OCI-LY7 (cell line): ENCODE measurements around the gene ZNF777. TPM values are rescaled to one million over a fixed set of nuclear protein-coding genes. Genes with fewer than 3 reads are reported as not detected.
"Not testable (repeated sequence)": the region's sequence is repeated elsewhere in the genome, so short reads cannot be mapped to it uniquely, and the experiment has no call there.

ENCODE experiments used
- BruUV-seq: library from RNA; stranded (reverse); fragments of 400-500 nt; replicated peaks from 2 replicates; lab custom pipeline; 2021; lab: Mats Ljungman, UMichigan
- CTCF ChIA-PET: fragments of 300-600 bp; sonication (Branson Sonifier 250); formaldehyde crosslinking; loops from one replicate; lab custom pipeline; 2022; ENCODE audit warnings: antibody characterized with exemption; ENCODE audit not compliant: unreplicated experiment; lab: Charles Lee
- POLR2A ChIA-PET: fragments of 300-600 bp; sonication (Branson Sonifier 250); formaldehyde crosslinking; loops from one replicate; lab custom pipeline; 2022; ENCODE audit warnings: antibody characterized with exemption; lab: Charles Lee
- DNase-seq: peaks from one replicate; pipeline ENCODE4 v3.0.0-alpha.2; 2015; ENCODE audit warnings: low spot score
- H2AFZ ChIP-seq: fragments of 200-600 bp; sonication (generic), shearing (Covaris generic); 2 replicates; pipeline ENCODE4 v1.6.1; 2014; ENCODE audit warnings: mild to moderate bottlenecking, antibody characterized with exemption, low read length, moderate library complexity
- H3K27ac ChIP-seq: fragments of 200-600 bp; sonication (generic); 2 replicates; pipeline ENCODE4 v1.5.1; 2014; ENCODE audit warnings: mixed run types, low read depth, mild to moderate bottlenecking, moderate library complexity, low read length, inconsistent platforms; ENCODE audit not compliant: poor library complexity, severe bottlenecking
- H3K36me3 ChIP-seq: fragments of 200-600 bp; sonication (generic); 2 replicates; pipeline ENCODE4 v1.6.1; 2014; ENCODE audit warnings: mild to moderate bottlenecking, antibody characterized with exemption, low read length, moderate library complexity, mixed read lengths; ENCODE audit not compliant: insufficient read depth
- H3K4me1 ChIP-seq: fragments of 200-600 bp; sonication (generic); 2 replicates; pipeline ENCODE4 v1.5.1; 2014; ENCODE audit warnings: mild to moderate bottlenecking, low read length; ENCODE audit not compliant: insufficient read depth, poor library complexity, severe bottlenecking
- H3K4me2 ChIP-seq: fragments of 200-600 bp; sonication (generic); 2 replicates; pipeline ENCODE4 v1.6.1; 2014; ENCODE audit warnings: mild to moderate bottlenecking, low read length
- H3K4me3 ChIP-seq: fragments of 200-600 bp; sonication (generic); 2 replicates; pipeline ENCODE4 v1.5.1; 2014; ENCODE audit warnings: mild to moderate bottlenecking, low read depth, low read length; ENCODE audit not compliant: poor library complexity, severe bottlenecking
- H3K79me2 ChIP-seq: fragments of 200-600 bp; sonication (generic); 2 replicates; pipeline ENCODE4 v1.6.1; 2016; ENCODE audit warnings: low read depth, mild to moderate bottlenecking, low read length, moderate library complexity, mixed read lengths; ENCODE audit not compliant: insufficient read depth
- H3K9me2 ChIP-seq: fragments of 200-600 bp; sonication (generic); 2 replicates; pipeline ENCODE4 v1.6.1; 2016; ENCODE audit warnings: mild to moderate bottlenecking, low read length, mixed read lengths; ENCODE audit not compliant: insufficient read depth
- H3K9me3 ChIP-seq: fragments of 200-600 bp; sonication (generic); 2 replicates; pipeline ENCODE4 v1.6.1; 2014; ENCODE audit warnings: mild to moderate bottlenecking, mixed run types, low read length, mixed read lengths
- H4K20me1 ChIP-seq: fragments of 200-600 bp; sonication (generic); 2 replicates; pipeline ENCODE4 v1.6.1; 2014; ENCODE audit warnings: mild to moderate bottlenecking, antibody characterized with exemption, low read length, moderate library complexity, mixed read lengths; ENCODE audit not compliant: insufficient read depth
- EZH2phosphoT487 ChIP-seq: fragments of 200-600 bp; sonication (generic); IDR thresholded peaks from 2 replicates; pipeline ENCODE4 v1.6.1; 2018; ENCODE audit warnings: low read depth, borderline replicate concordance, mild to moderate bottlenecking, mixed run types, antibody characterized with exemption, low read length, moderate library complexity, mixed read lengths
- intact Hi-C: fragments of 100-400 bp; cut with micrococcal nuclease; formaldehyde crosslinking; loops from one replicate; pipeline ENCODE4 v1.10.0; 2022; ENCODE audit not compliant: unreplicated experiment
- total RNA-seq, 2 experiments: library from RNA; depleted of rRNA in 1 of 2; stranded (reverse); fragments of >200 nt in 1 of 2; shearing (Covaris generic) in 1 of 2; gene quantifications; 2 replicates each; pipeline ENCODE4 v1.2.3, GENCODE V29; 2014 to 2022
- TF ChIP-seq, protein P1 (sequence below): fragments of 200-600 bp; sonication (generic); conservative IDR thresholded peaks from 2 replicates; pipeline ENCODE4 v1.5.1; 2014; ENCODE audit warnings: mild to moderate bottlenecking, antibody characterized with exemption, low read length, moderate library complexity, mixed read lengths

The ZNF777 gene
- total RNA-seq, 2 experiments from 2014 or later = 5.2 to 9.5 TPM

DNA sequence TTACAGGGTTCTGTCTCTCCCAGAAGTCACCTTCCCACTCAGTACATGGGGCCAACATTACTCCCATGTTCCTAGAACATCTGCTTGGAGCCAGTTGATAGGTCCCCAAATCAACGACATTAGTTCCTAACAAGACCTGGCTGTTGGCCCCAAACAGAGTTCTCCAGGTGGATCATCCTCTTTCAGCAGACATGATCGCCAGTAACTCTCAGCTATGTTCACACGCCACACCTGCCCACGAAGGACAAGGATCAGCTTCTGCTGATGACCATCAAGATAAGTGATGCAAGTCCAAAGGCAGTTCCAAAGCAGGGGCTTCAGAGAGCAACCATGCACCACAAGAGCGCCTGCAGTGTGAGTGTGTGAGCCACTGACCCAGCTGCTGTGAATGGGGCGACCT, 11.0 kb downstream of the ZNF777 start:
- no peak for DNase-seq
- no peak overlapping the region for H2AFZ ChIP-seq
- H3K9me2 ChIP-seq = no peaks in the 10 kb centered on the region
- H3K4me2 ChIP-seq = no peak overlapping the region
- BruUV-seq = no TSS peak
- intact Hi-C loops = no loop called here
- H3K4me1 ChIP-seq = no peaks in the 10 kb centered on the region
- no peak overlapping the region for H3K4me3 ChIP-seq
- no peaks in the 10 kb centered on the region for H3K79me2 ChIP-seq
- CTCF ChIA-PET = no interaction called here
- H3K27ac ChIP-seq = no peak overlapping the region
- H3K36me3 ChIP-seq = peaks cover 81% of the 10 kb centered on the region
- POLR2A ChIA-PET = no interaction called here
- no peaks in the 10 kb centered on the region for H3K9me3 ChIP-seq
- TF ChIP-seq EZH2phosphoT487 = no peak
- TF ChIP-seq, protein P1, sequence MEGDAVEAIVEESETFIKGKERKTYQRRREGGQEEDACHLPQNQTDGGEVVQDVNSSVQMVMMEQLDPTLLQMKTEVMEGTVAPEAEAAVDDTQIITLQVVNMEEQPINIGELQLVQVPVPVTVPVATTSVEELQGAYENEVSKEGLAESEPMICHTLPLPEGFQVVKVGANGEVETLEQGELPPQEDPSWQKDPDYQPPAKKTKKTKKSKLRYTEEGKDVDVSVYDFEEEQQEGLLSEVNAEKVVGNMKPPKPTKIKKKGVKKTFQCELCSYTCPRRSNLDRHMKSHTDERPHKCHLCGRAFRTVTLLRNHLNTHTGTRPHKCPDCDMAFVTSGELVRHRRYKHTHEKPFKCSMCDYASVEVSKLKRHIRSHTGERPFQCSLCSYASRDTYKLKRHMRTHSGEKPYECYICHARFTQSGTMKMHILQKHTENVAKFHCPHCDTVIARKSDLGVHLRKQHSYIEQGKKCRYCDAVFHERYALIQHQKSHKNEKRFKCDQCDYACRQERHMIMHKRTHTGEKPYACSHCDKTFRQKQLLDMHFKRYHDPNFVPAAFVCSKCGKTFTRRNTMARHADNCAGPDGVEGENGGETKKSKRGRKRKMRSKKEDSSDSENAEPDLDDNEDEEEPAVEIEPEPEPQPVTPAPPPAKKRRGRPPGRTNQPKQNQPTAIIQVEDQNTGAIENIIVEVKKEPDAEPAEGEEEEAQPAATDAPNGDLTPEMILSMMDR = no peak
- no peaks in the 10 kb centered on the region for H4K20me1 ChIP-seq

DNA sequence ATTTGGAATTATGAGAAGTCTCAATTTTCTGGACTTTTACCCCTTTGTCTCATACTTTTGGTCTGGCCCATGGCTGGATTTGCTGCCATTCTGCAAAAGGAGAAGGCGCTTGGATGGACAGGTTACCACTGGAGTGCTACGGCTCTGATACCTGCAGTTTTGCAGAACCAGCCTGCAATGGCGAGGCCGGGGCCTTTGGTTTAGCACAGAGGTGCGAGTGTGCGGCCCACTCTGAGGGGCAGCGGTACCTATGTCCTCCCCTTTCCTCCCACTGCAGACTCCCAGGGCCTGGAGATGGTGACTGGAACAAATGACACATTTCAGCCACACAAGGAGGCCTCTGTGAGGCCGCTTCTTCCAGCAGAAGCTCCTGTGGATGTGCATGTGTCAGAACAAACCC, 11.9 kb downstream of the ZNF777 start:
- no peak overlapping the region for H2AFZ ChIP-seq
- intact Hi-C loops = no loop called here
- ChIA-PET CTCF (no interaction called here), POLR2A (no interaction called here)
- no peak overlapping the region for H3K27ac ChIP-seq
- no peaks in the 10 kb centered on the region for H3K4me1 ChIP-seq
- H3K9me2 ChIP-seq = no peaks in the 10 kb centered on the region
- no peak for TF ChIP-seq EZH2phosphoT487
- TF ChIP-seq, protein P1 = no peak
- no peak for DNase-seq
- no peaks in the 10 kb centered on the region for H3K79me2 ChIP-seq
- no TSS peak for BruUV-seq
- H3K9me3 ChIP-seq = no peaks in the 10 kb centered on the region
- no peak overlapping the region for H3K4me3 ChIP-seq
- H3K36me3 ChIP-seq = peaks cover 81% of the 10 kb centered on the region
- no peaks in the 10 kb centered on the region for H4K20me1 ChIP-seq
- no peak overlapping the region for H3K4me2 ChIP-seq

DNA sequence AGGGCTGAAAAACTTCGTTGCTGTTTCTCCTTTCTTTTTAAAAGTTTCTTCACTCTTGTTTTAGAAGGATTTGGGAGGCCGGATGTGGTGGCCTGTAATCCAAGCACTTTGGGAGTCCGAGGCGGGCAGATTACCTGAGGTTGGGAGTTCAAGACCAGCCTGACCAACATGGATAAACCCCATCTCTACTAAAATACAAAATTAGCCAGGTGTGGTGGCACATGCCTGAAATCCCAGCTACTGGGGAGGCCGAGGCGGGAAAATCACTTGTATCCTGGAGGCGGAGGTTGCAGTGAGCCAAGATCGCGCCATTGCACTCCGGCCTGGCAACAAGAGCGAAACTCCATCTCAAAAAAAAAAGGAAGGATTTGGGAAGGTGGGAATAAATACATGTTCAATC, 14.8 kb downstream of the ZNF777 start:
- intact Hi-C loops, H4K20me1 ChIP-seq, DNase-seq, H2AFZ ChIP-seq, H3K9me3 ChIP-seq, H3K79me2 ChIP-seq, H3K4me3 ChIP-seq, H3K9me2 ChIP-seq, H3K4me2 ChIP-seq, CTCF ChIA-PET, H3K27ac ChIP-seq, BruUV-seq, H3K4me1 ChIP-seq: not testable (repeated sequence)
- H3K36me3 ChIP-seq = peaks cover 67% of the 10 kb centered on the region
- POLR2A ChIA-PET = interaction anchor here (0.7 kb wide), 1 partner anchor 50 kb away, joined by 3 read pairs; no protein-coding TSS in a partner anchor
